ENCODE results near the gene HUNK.

The HUNK gene

GRCh38 chr21:31920275-31920674 is 47.5 kb downstream of the HUNK start:
- TF ChIP-seq CTCF (IDR thresholded peaks at IDR 0.05; ENCODE audit: insufficient read depth, low read depth, low read length, missing control alignments) = no peak
- no peak for DNase-seq (ENCODE audit: low read depth)
- H3K4me3 ChIP-seq (ENCODE audit: low read length) = no peak overlapping the region

- DNase-seq (ENCODE audit: low read depth) = no peak
- H3K4me3 ChIP-seq (ENCODE audit: low read length) = no peak overlapping the region
- TF ChIP-seq CTCF (IDR thresholded peaks at IDR 0.05; ENCODE audit: insufficient read depth, low read depth, low read length, missing control alignments) = no peak
Measured at GRCh38 chr21:31921079-31921478, 48.3 kb downstream of the HUNK start.

GRCh38 chr21:31922881-31923280 is 50.1 kb downstream of the HUNK start:
- no peak overlapping the region for H3K4me3 ChIP-seq (ENCODE audit: low read length)
- no peak for TF ChIP-seq CTCF (IDR thresholded peaks at IDR 0.05; ENCODE audit: insufficient read depth, low read depth, low read length, missing control alignments)
- DNase-seq (ENCODE audit: low read depth) = no peak

GRCh38 chr21:31923756-31924155 is 50.9 kb downstream of the HUNK start:
- no peak overlapping the region for H3K4me3 ChIP-seq (ENCODE audit: low read length)
- DNase-seq (ENCODE audit: low read depth) = no peak
- TF ChIP-seq CTCF (IDR thresholded peaks at IDR 0.05; ENCODE audit: insufficient read depth, low read depth, low read length, missing control alignments) = no peak

- TF ChIP-seq CTCF (IDR thresholded peaks at IDR 0.05; ENCODE audit: insufficient read depth, low read depth, low read length, missing control alignments) = no peak
- no peak for DNase-seq (ENCODE audit: low read depth)
- H3K4me3 ChIP-seq (ENCODE audit: low read length) = no peak overlapping the region
Measured at GRCh38 chr21:31924548-31924947, 51.7 kb downstream of the HUNK start.

GRCh38 chr21:31926498-31926897 is 53.7 kb downstream of the HUNK start:
- no peak for DNase-seq (ENCODE audit: low read depth)
- no peak for TF ChIP-seq CTCF (IDR thresholded peaks at IDR 0.05; ENCODE audit: insufficient read depth, low read depth, low read length, missing control alignments)

GRCh38 chr21:31927689-31928353 is 55.0 kb downstream of the HUNK start:
- no peak overlapping the region for H3K4me3 ChIP-seq (ENCODE audit: low read length)
- TF ChIP-seq CTCF (IDR thresholded peaks at IDR 0.05; ENCODE audit: insufficient read depth, low read depth, low read length, missing control alignments) = no peak
- no peak for DNase-seq (ENCODE audit: low read depth)

More at GRCh38 chr21:31926498-31926897, 53.7 kb downstream of the HUNK start:
- no peak overlapping the region for H3K4me3 ChIP-seq (ENCODE audit: low read length)
